NB4 (cell line): ENCODE results near the gene CHST15.
"Not testable (repeated sequence)": the region's sequence is repeated elsewhere in the genome, so short reads cannot be mapped to it uniquely, and the experiment has no call there.

Experiments
- CTCF ChIP-seq: IDR thresholded peaks from one replicate; pipeline ENCODE4 v1.5.1; 2012; ENCODE audit warnings: low read depth, low read length
- MYC ChIP-seq: IDR thresholded peaks from 2 replicates; pipeline ENCODE4 v1.6.1; 2011; ENCODE audit warnings: low read depth, low read length
- POLR2A ChIP-seq: IDR thresholded peaks from 2 replicates; pipeline ENCODE4 v1.6.1; 2011; ENCODE audit warnings: mild to moderate bottlenecking; ENCODE audit not compliant: insufficient read length; ENCODE audit errors: extremely low read depth
- TF ChIP-seq, protein P1 (sequence below): IDR thresholded peaks from 2 replicates; pipeline ENCODE4 v1.6.1; 2011; ENCODE audit warnings: low read depth, low read length

- not testable (repeated sequence) for TF ChIP-seq CTCF, POLR2A, MYC
- TF ChIP-seq, protein P1, sequence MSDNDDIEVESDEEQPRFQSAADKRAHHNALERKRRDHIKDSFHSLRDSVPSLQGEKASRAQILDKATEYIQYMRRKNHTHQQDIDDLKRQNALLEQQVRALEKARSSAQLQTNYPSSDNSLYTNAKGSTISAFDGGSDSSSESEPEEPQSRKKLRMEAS = not testable (repeated sequence)
These were observed 58.7 kb downstream of the CHST15 start for GRCh38 chr10:124034576-124035305.
